ENCODE data around the gene MSH6.
A peak's percentile ranks its signal among the peaks of the same experiment; 100 is the strongest.

MSH6 gene

DNA sequence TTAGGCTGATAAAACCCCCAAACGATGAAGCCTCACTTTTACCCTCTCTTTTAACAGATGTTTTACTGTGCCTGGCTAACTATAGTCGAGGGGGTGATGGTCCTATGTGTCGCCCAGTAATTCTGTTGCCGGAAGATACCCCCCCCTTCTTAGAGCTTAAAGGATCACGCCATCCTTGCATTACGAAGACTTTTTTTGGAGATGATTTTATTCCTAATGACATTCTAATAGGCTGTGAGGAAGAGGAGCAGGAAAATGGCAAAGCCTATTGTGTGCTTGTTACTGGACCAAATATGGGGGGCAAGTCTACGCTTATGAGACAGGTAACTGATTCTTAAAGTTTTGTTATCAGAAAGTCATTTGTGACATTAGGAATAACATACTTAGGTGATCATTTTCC is 20.4 kb downstream of the MSH6 start:
- Mint-ChIP-seq H3K4me1 (no peaks in the 10 kb centered on the region), H3K27me3 (ENCODE audit: low read depth) (no peaks in the 10 kb centered on the region)
- TF ChIP-seq CTCF (IDR thresholded peaks at IDR 0.05; ENCODE audit: unreplicated experiment in 3 of 3) = no peak

GRCh38 chr2:47803770-47804169 is 20.8 kb downstream of the MSH6 start:
- Mint-ChIP-seq H3K36me3 (ENCODE audit: low read depth) (peaks cover 96% of the 10 kb centered on the region), H3K4me3 (no peak overlapping the region), H3K9me3 (peaks cover 6% of the 10 kb centered on the region), H3K4me1 (no peaks in the 10 kb centered on the region), H3K27me3 (ENCODE audit: low read depth) (no peaks in the 10 kb centered on the region), H3K27ac (no peak overlapping the region)
- TF ChIP-seq CTCF (IDR thresholded peaks at IDR 0.05; ENCODE audit: unreplicated experiment in 3 of 3) = no peak

More for the DNA sequence above, 20.4 kb downstream of the MSH6 start:
- Mint-ChIP-seq H3K9me3 (peaks cover 6% of the 10 kb centered on the region), H3K36me3 (ENCODE audit: low read depth) (peaks cover 98% of the 10 kb centered on the region), H3K27ac (no peak overlapping the region), H3K4me3 (no peak overlapping the region)

DNA sequence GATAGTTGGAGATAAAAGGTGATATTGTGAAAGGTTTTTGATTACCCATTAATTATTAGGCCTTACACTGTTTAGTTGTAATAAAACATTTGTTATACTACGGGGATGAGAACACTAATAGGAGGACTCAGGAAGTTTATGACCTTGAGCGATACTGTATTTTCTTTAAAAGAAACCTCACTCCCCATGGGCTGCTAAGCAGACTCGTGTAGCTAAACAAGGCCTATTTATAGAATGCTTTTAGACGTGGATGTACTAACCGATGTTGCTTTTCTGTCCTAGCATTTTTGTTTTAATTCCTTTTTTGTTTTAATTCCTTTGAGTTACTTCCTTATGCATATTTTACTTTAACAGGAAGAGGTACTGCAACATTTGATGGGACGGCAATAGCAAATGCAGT is 22.9 kb downstream of the MSH6 start:
- Mint-ChIP-seq H3K9me3 (peaks cover 6% of the 10 kb centered on the region), H3K27me3 (ENCODE audit: low read depth) (no peaks in the 10 kb centered on the region), H3K4me1 (no peaks in the 10 kb centered on the region), H3K36me3 (ENCODE audit: low read depth) (peaks cover 82% of the 10 kb centered on the region), H3K27ac (no peak overlapping the region), H3K4me3 (no peak overlapping the region)
- no peak for TF ChIP-seq CTCF (IDR thresholded peaks at IDR 0.05; ENCODE audit: unreplicated experiment in 3 of 3)

DNA sequence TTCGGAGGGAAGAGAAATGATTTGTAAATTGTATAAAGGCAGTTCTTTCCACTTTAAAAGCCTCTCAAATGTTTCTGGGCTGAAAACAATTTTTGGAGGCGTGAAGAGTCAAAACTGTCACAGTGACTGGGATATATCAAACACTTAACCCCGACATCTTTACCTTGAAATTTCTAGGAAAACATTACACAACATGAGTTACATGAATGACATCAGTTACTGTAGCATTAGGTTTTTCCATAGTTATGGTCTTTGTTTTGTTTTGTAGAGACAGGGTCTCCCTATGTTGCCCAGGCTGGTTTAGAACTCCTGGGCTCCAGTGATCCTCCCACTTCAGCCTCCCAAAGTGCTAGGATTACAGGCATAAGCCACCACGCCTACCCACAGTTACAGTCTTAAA is 25.7 kb downstream of the MSH6 start:
- Mint-ChIP-seq H3K4me1 (no peaks in the 10 kb centered on the region), H3K4me3 (no peak overlapping the region), H3K27ac (peak overlapping the region in 1 of 3 experiments; percentile 34), H3K9me3 (no peaks in the 10 kb centered on the region), H3K27me3 (ENCODE audit: low read depth) (no peaks in the 10 kb centered on the region), H3K36me3 (ENCODE audit: low read depth) (peaks cover 79% of the 10 kb centered on the region)
- no peak for TF ChIP-seq CTCF (IDR thresholded peaks at IDR 0.05; ENCODE audit: unreplicated experiment in 3 of 3)

DNA sequence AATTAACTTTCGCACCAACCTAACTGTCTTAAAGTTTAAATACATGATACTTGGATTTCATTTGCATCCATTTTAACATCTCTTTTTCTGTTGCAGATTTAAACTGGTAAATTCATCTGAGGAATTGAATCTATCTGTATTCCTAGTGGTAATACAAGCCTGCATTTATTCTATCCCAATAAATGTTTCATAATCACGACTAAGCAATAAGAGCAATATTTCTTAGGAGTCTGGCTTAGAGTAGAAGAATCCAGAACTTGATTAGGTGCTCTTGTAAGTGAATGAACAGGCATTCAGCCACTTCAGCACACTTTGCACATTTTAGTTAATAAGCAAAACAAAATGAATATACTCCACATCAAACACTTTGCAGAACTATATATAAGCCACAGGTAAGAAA is 27.0 kb downstream of the MSH6 start:
- no peak overlapping the region for H3K4me3 Mint-ChIP-seq
- H3K27ac Mint-ChIP-seq = no peak overlapping the region
- H3K36me3 Mint-ChIP-seq (ENCODE audit: low read depth) = peaks cover 78% of the 10 kb centered on the region
- no peaks in the 10 kb centered on the region for H3K9me3 Mint-ChIP-seq
- no peak for TF ChIP-seq CTCF (IDR thresholded peaks at IDR 0.05; ENCODE audit: unreplicated experiment in 3 of 3)
- no peaks in the 10 kb centered on the region for H3K27me3 Mint-ChIP-seq (ENCODE audit: low read depth)
- no peaks in the 10 kb centered on the region for H3K4me1 Mint-ChIP-seq

- no peaks in the 10 kb centered on the region for H3K9me3 Mint-ChIP-seq
- H3K4me3 Mint-ChIP-seq = no peak overlapping the region
- no peaks in the 10 kb centered on the region for H3K27me3 Mint-ChIP-seq (ENCODE audit: low read depth)
- no peak for TF ChIP-seq CTCF (IDR thresholded peaks at IDR 0.05; ENCODE audit: unreplicated experiment in 3 of 3)
- peak overlapping the region in 1 of 3 experiments; percentile 7 for H3K27ac Mint-ChIP-seq
- peaks cover 78% of the 10 kb centered on the region for H3K36me3 Mint-ChIP-seq (ENCODE audit: low read depth)
- no peaks in the 10 kb centered on the region for H3K4me1 Mint-ChIP-seq
Observed at GRCh38 chr2:47810850-47811249, 27.9 kb downstream of the MSH6 start.

Measured in nephron (organoid).